IMR-90 (cell line): ENCODE measurements around the gene STX18.

Experiments used
- BHLHE40 ChIP-seq: fragments of 150-350 bp; IDR thresholded peaks from 2 replicates; pipeline ENCODE4 v1.6.1; 2016; ENCODE audit warnings: mild to moderate bottlenecking, low read depth, low read length
- CHD1 ChIP-seq: IDR thresholded peaks from 2 replicates; pipeline ENCODE4 v1.6.1; 2012; ENCODE audit warnings: low read depth, low read length, improper control_type of control experiment
- ELK1 ChIP-seq: fragments of 150-350 bp; IDR thresholded peaks from 2 replicates; pipeline ENCODE4 v1.6.1; 2016; ENCODE audit warnings: low read depth, mild to moderate bottlenecking, low read length, moderate library complexity, borderline replicate concordance
- FOS ChIP-seq: fragments of 150-350 bp; IDR thresholded peaks from 2 replicates; pipeline ENCODE4 v1.6.1; 2016; ENCODE audit warnings: low read depth, low read length
- MAFK ChIP-seq: IDR thresholded peaks from 2 replicates; pipeline ENCODE4 v1.6.1; 2012; ENCODE audit warnings: low read depth, low read length, improper control_type of control experiment
- MAZ ChIP-seq: IDR thresholded peaks from 2 replicates; pipeline ENCODE4 v1.6.1; 2012; ENCODE audit warnings: low read depth, mild to moderate bottlenecking, low read length, improper control_type of control experiment, moderate library complexity, borderline replicate concordance
- MXI1 ChIP-seq: IDR thresholded peaks from 2 replicates; pipeline ENCODE4 v1.6.1; 2012; ENCODE audit warnings: low read depth, mild to moderate bottlenecking, low read length, moderate library complexity, borderline replicate concordance
- POLR2A ChIP-seq: IDR thresholded peaks from 2 replicates; pipeline ENCODE4 v1.6.1; 2012; ENCODE audit warnings: mild to moderate bottlenecking, low read depth, low read length
- RAD21 ChIP-seq: IDR thresholded peaks from 2 replicates; pipeline ENCODE4 v1.6.1; 2012; ENCODE audit warnings: low read length, improper control_type of control experiment
- RCOR1 ChIP-seq: IDR thresholded peaks from 2 replicates; pipeline ENCODE4 v1.6.1; 2012; ENCODE audit warnings: mild to moderate bottlenecking, low read length, improper control_type of control experiment; ENCODE audit not compliant: insufficient replicate concordance
- RFX5 ChIP-seq: IDR thresholded peaks from 2 replicates; pipeline ENCODE4 v1.8.0; 2012; ENCODE audit warnings: low read depth, mild to moderate bottlenecking, low read length, moderate library complexity
- SMC3 ChIP-seq: fragments of 150-350 bp; IDR thresholded peaks from 2 replicates; pipeline ENCODE4 v1.6.1; 2016; ENCODE audit warnings: low read depth, mild to moderate bottlenecking, antibody characterized with exemption, low read length, moderate library complexity
- TF ChIP-seq, protein P1 (sequence below): conservative IDR thresholded peaks from 2 replicates; pipeline ENCODE4 v1.5.1; 2012; ENCODE audit warnings: mild to moderate bottlenecking, low read depth, low read length, improper control_type of control experiment

DNA sequence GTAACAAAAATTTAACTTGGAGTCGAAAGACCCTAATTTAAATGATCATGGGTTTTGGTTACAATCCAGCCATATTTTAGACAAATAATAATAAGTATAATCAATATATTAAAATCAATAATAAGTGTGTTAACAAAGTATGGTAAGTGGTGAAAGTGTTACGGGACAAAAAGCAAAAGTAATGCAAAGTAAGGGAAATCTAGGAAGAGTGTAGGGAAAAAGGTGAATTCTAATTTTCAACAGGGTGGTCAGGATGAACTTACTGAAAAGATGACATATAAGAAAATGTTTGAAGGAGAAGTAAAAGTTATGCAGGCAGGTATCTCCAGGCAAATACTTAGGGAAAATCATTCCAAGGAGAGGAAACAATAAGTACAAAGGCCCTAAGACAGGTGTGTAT lies 32.3 kb downstream of the STX18 start:
- TF ChIP-seq, protein P1, sequence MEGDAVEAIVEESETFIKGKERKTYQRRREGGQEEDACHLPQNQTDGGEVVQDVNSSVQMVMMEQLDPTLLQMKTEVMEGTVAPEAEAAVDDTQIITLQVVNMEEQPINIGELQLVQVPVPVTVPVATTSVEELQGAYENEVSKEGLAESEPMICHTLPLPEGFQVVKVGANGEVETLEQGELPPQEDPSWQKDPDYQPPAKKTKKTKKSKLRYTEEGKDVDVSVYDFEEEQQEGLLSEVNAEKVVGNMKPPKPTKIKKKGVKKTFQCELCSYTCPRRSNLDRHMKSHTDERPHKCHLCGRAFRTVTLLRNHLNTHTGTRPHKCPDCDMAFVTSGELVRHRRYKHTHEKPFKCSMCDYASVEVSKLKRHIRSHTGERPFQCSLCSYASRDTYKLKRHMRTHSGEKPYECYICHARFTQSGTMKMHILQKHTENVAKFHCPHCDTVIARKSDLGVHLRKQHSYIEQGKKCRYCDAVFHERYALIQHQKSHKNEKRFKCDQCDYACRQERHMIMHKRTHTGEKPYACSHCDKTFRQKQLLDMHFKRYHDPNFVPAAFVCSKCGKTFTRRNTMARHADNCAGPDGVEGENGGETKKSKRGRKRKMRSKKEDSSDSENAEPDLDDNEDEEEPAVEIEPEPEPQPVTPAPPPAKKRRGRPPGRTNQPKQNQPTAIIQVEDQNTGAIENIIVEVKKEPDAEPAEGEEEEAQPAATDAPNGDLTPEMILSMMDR = no peak
- no peak for TF ChIP-seq ELK1
- TF ChIP-seq MXI1 = no peak
- no peak for TF ChIP-seq POLR2A
- TF ChIP-seq BHLHE40 = no peak
- TF ChIP-seq RAD21 = no peak
- TF ChIP-seq MAFK = no peak
- no peak for TF ChIP-seq CHD1
- no peak for TF ChIP-seq SMC3
- no peak for TF ChIP-seq RFX5
- TF ChIP-seq MAZ = no peak
- no peak for TF ChIP-seq RCOR1
- TF ChIP-seq FOS = no peak
